GM21526 (cell line): ENCODE data around the gene FGF22.
"Not testable (repeated sequence)": the region's sequence is repeated elsewhere in the genome, so short reads cannot be mapped to it uniquely, and the experiment has no call there.

Experiments used
- ATAC-seq: cut with Tn5 transposase; IDR thresholded peaks from one replicate; pipeline ENCODE4 v1.9.1; 2021; ENCODE audit warnings: moderate library complexity; ENCODE audit not compliant: unreplicated experiment, low FRiP score

The FGF22 gene

GRCh38 chr19:656751-657559 lies 17.3 kb downstream of the FGF22 start:
- no peak for ATAC-seq

- no peak for ATAC-seq
Measured at GRCh38 chr19:657611-658010, 17.9 kb downstream of the FGF22 start.

- ATAC-seq = no peak
Measured at GRCh38 chr19:658059-658839, 18.6 kb downstream of the FGF22 start.

- no peak for ATAC-seq
Measured at GRCh38 chr19:658916-659839, 19.5 kb downstream of the FGF22 start.

GRCh38 chr19:660793-661426 lies 21.2 kb downstream of the FGF22 start:
- no peak for ATAC-seq

GRCh38 chr19:661427-662196 lies 21.9 kb downstream of the FGF22 start:
- ATAC-seq = no peak

GRCh38 chr19:662207-662961 lies 22.7 kb downstream of the FGF22 start:
- ATAC-seq = peak; percentile 2

GRCh38 chr19:662962-663681 lies 23.4 kb downstream of the FGF22 start, which contains the start of gene RNF126:
TSS of gene RNF126 (minus strand) at chr19:663214. CDS start at chr19:663121, 93 bp downstream.
- ATAC-seq = peak; percentile 43

GRCh38 chr19:663682-664117 lies 24.0 kb downstream of the FGF22 start:
- ATAC-seq = no peak

- ATAC-seq = no peak
Measured at GRCh38 chr19:664913-665443, 25.3 kb downstream of the FGF22 start.

GRCh38 chr19:666985-667573 lies 27.4 kb downstream of the FGF22 start:
- ATAC-seq = not testable (repeated sequence)

GRCh38 chr19:668675-669434 lies 29.2 kb downstream of the FGF22 start:
- not testable (repeated sequence) for ATAC-seq

GRCh38 chr19:670609-671075 lies 31.0 kb downstream of the FGF22 start:
- ATAC-seq = no peak

GRCh38 chr19:674282-675151 lies 34.8 kb downstream of the FGF22 start:
- no peak for ATAC-seq

GRCh38 chr19:676007-676338 lies 36.3 kb downstream of the FGF22 start:
- ATAC-seq = no peak
